IPS DF 4.7 (cell line): ENCODE results near the gene UMAD1.

Experiments
- DNase-seq: peaks from one replicate; pipeline ENCODE4 v3.0.0-alpha.2; 2013; ENCODE audit warnings: low spot score; ENCODE audit errors: extremely low read depth

UMAD1 gene

GRCh38 chr7:7720750-7721621, 80.4 kb downstream of the UMAD1 start:
- DNase-seq = no peak

GRCh38 chr7:7731732-7732131, 91.2 kb downstream of the UMAD1 start:
- DNase-seq = no peak

GRCh38 chr7:7732621-7733281, 92.2 kb downstream of the UMAD1 start:
- DNase-seq = no peak

GRCh38 chr7:7736671-7737070, 96.1 kb downstream of the UMAD1 start:
- no peak for DNase-seq

- no peak for DNase-seq
These were observed 97.1 kb downstream of the UMAD1 start for GRCh38 chr7:7737674-7738073.

GRCh38 chr7:7738177-7738576, 97.6 kb downstream of the UMAD1 start:
- DNase-seq = no peak

- no peak for DNase-seq
These were observed 98.1 kb downstream of the UMAD1 start for GRCh38 chr7:7738622-7739021.

GRCh38 chr7:7739204-7740036, 98.9 kb downstream of the UMAD1 start:
- no peak for DNase-seq

- no peak for DNase-seq
These were observed 99.4 kb downstream of the UMAD1 start for GRCh38 chr7:7740037-7740355.

GRCh38 chr7:7742223-7742622, 101.7 kb downstream of the UMAD1 start:
- DNase-seq = no peak

GRCh38 chr7:7745258-7745657, 104.7 kb downstream of the UMAD1 start:
- no peak for DNase-seq

- no peak for DNase-seq
These were observed 105.4 kb downstream of the UMAD1 start for GRCh38 chr7:7745966-7746365.

- DNase-seq = no peak
These were observed 105.9 kb downstream of the UMAD1 start for GRCh38 chr7:7746458-7746857.

- no peak for DNase-seq
These were observed 110.2 kb downstream of the UMAD1 start for GRCh38 chr7:7750571-7751242.

GRCh38 chr7:7751243-7752092, 110.9 kb downstream of the UMAD1 start:
- no peak for DNase-seq

- DNase-seq = no peak
These were observed 116.0 kb downstream of the UMAD1 start for GRCh38 chr7:7756577-7756976.

GRCh38 chr7:7757576-7757975, 117.0 kb downstream of the UMAD1 start:
- DNase-seq = no peak

- no peak for DNase-seq
These were observed 120.9 kb downstream of the UMAD1 start for GRCh38 chr7:7761340-7761973.

- DNase-seq = no peak
These were observed 121.6 kb downstream of the UMAD1 start for GRCh38 chr7:7761974-7762779.
